ENCODE data around the gene PRR35.

PRR35 gene

GRCh38 chr16:523097-523741, 37.0 kb upstream of the PRR35 start:
- no peak for TF ChIP-seq REST (IDR thresholded peaks at IDR 0.05; ENCODE audit: insufficient replicate concordance, low read depth)
- TF ChIP-seq GABPA (IDR thresholded peaks at IDR 0.05; ENCODE audit: low read depth): no peak
- no peak for TF ChIP-seq POLR2AphosphoS5 (IDR thresholded peaks at IDR 0.05; ENCODE audit: low read depth)
- TF ChIP-seq SPI1 (IDR thresholded peaks at IDR 0.05; ENCODE audit: borderline replicate concordance, low read depth): no peak
- TF ChIP-seq CTCF (IDR thresholded peaks at IDR 0.05; ENCODE audit: insufficient read depth, low read length): no peak

GRCh38 chr16:524274-525040, 35.7 kb upstream of the PRR35 start:
- no peak for DNase-seq (ENCODE audit: low read depth in 1 of 2, low spot score in 1 of 2)
- TF ChIP-seq SPI1 (IDR thresholded peaks at IDR 0.05; ENCODE audit: borderline replicate concordance, low read depth): no peak
- TF ChIP-seq POLR2AphosphoS5 (IDR thresholded peaks at IDR 0.05; ENCODE audit: low read depth): 0 out of 2 replicates have a peak, but pooled peaks have one; percentile 4
- H3K27me3 ChIP-seq (ENCODE audit: insufficient read depth, poor library complexity, severe bottlenecking): no peaks in the 10 kb centered on the region
- H3K4me3 ChIP-seq (replicated peaks; ENCODE audit: insufficient read depth, low read length): no peak overlapping the region
- no peak overlapping the region for H3K27ac ChIP-seq (replicated peaks)

More at GRCh38 chr16:523097-523741, 37.0 kb upstream of the PRR35 start:
- H3K4me3 ChIP-seq (replicated peaks; ENCODE audit: insufficient read depth, low read length): no peak overlapping the region
- no peaks in the 10 kb centered on the region for H3K27me3 ChIP-seq (ENCODE audit: insufficient read depth, poor library complexity, severe bottlenecking)
- H3K27ac ChIP-seq (replicated peaks): no peak overlapping the region
- DNase-seq (ENCODE audit: low read depth in 1 of 2, low spot score in 1 of 2): no peak

- Histone ChIP-seq H3K27me3 (ENCODE audit: insufficient read depth, poor library complexity, severe bottlenecking) (no peaks in the 10 kb centered on the region), H3K4me3 (replicated peaks; ENCODE audit: insufficient read depth, low read length) (no peak overlapping the region), H3K27ac (replicated peaks) (no peak overlapping the region)
- TF ChIP-seq CTCF (IDR thresholded peaks at IDR 0.05; ENCODE audit: insufficient read depth, low read length): no peak
- TF ChIP-seq SPI1 (IDR thresholded peaks at IDR 0.05; ENCODE audit: borderline replicate concordance, low read depth): no peak
- TF ChIP-seq REST (IDR thresholded peaks at IDR 0.05; ENCODE audit: insufficient replicate concordance, low read depth): no peak
- DNase-seq (ENCODE audit: low read depth in 1 of 2, low spot score in 1 of 2): no peak
Measured at GRCh38 chr16:525123-525519, 35.1 kb upstream of the PRR35 start.

GRCh38 chr16:525520-526180, 34.5 kb upstream of the PRR35 start:
- no peak for TF ChIP-seq GABPA (IDR thresholded peaks at IDR 0.05; ENCODE audit: low read depth)
- no peak for TF ChIP-seq REST (IDR thresholded peaks at IDR 0.05; ENCODE audit: insufficient replicate concordance, low read depth)
- no peak for TF ChIP-seq CTCF (IDR thresholded peaks at IDR 0.05; ENCODE audit: insufficient read depth, low read length)
- TF ChIP-seq POLR2AphosphoS5 (IDR thresholded peaks at IDR 0.05; ENCODE audit: low read depth): no peak
- no peak for TF ChIP-seq SPI1 (IDR thresholded peaks at IDR 0.05; ENCODE audit: borderline replicate concordance, low read depth)
- Histone ChIP-seq H3K27me3 (ENCODE audit: insufficient read depth, poor library complexity, severe bottlenecking) (no peaks in the 10 kb centered on the region), H3K4me3 (replicated peaks; ENCODE audit: insufficient read depth, low read length) (peak overlapping the region; percentile 78), H3K27ac (replicated peaks) (peak overlapping the region; percentile 88; the same call in 1 of the 2 replicates)
- peak; percentile 44 to 73 for DNase-seq (ENCODE audit: low read depth in 1 of 2, low spot score in 1 of 2)
